ENCODE measurements around the gene IL31.

IL31 gene

GRCh38 chr12:122133192-122133950 is 40.6 kb downstream of the IL31 start:
- DNase-seq (ENCODE audit: low read depth in 1 of 2, low spot score in 1 of 2): no peak

GRCh38 chr12:122130150-122130549 is 43.9 kb downstream of the IL31 start:
- DNase-seq (ENCODE audit: low read depth in 1 of 2, low spot score in 1 of 2): no peak

- DNase-seq (ENCODE audit: low read depth in 1 of 2, low spot score in 1 of 2): no peak
Measured at GRCh38 chr12:122129131-122129530, 44.9 kb downstream of the IL31 start.

- DNase-seq (ENCODE audit: low read depth in 1 of 2, low spot score in 1 of 2): no peak
Measured at GRCh38 chr12:122128481-122128880, 45.5 kb downstream of the IL31 start.

- no peak for DNase-seq (ENCODE audit: low read depth in 1 of 2, low spot score in 1 of 2)
Measured at GRCh38 chr12:122127839-122128238, 46.2 kb downstream of the IL31 start.

- no peak for DNase-seq (ENCODE audit: low read depth in 1 of 2, low spot score in 1 of 2)
Measured at GRCh38 chr12:122126713-122127597, 47.1 kb downstream of the IL31 start.

- no peak for DNase-seq (ENCODE audit: low read depth in 1 of 2, low spot score in 1 of 2)
Measured at GRCh38 chr12:122126342-122126635, 47.7 kb downstream of the IL31 start.

GRCh38 chr12:122125452-122126341 is 48.3 kb downstream of the IL31 start:
- no peak for DNase-seq (ENCODE audit: low read depth in 1 of 2, low spot score in 1 of 2)

GRCh38 chr12:122124370-122124769 is 49.7 kb downstream of the IL31 start:
- no peak for DNase-seq (ENCODE audit: low read depth in 1 of 2, low spot score in 1 of 2)

- no peak for DNase-seq (ENCODE audit: low read depth in 1 of 2, low spot score in 1 of 2)
Measured at GRCh38 chr12:122123761-122124145, 50.3 kb downstream of the IL31 start.

- peak; percentile 36 to 65 for DNase-seq (ENCODE audit: low read depth in 1 of 2, low spot score in 1 of 2)
Measured at GRCh38 chr12:122123051-122123760, 50.8 kb downstream of the IL31 start.
